ENCODE results near the gene VIPR2.

Gene VIPR2

DNA sequence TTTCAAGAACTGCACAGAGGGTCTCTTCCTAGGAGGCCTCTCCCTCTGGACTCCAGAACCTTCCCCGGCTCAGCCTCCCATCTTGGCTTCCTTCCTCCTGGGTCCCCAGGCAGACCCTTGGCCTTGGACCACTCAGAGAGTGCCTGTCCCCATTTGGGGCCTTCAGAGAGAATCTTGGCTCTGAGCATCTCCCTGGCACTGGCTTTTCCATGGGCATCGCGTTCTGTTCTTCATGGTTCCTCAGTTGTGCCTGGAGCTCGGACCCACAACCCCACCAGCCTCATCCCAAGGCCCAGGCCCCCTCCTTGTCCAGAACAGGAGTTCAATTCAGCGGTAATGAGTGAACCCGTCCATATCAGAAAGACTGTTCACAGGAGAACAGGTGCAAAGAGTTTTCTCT, 73.4 kb downstream of the VIPR2 start:
- DNase-seq (ENCODE audit: low spot score), result no peak
- ChIA-PET CTCF (no interaction called here), POLR2A (ENCODE audit: low non-redundant PET) (no interaction called here)
- no peak overlapping the region for H3K27ac ChIP-seq
- TF ChIP-seq, protein P1, sequence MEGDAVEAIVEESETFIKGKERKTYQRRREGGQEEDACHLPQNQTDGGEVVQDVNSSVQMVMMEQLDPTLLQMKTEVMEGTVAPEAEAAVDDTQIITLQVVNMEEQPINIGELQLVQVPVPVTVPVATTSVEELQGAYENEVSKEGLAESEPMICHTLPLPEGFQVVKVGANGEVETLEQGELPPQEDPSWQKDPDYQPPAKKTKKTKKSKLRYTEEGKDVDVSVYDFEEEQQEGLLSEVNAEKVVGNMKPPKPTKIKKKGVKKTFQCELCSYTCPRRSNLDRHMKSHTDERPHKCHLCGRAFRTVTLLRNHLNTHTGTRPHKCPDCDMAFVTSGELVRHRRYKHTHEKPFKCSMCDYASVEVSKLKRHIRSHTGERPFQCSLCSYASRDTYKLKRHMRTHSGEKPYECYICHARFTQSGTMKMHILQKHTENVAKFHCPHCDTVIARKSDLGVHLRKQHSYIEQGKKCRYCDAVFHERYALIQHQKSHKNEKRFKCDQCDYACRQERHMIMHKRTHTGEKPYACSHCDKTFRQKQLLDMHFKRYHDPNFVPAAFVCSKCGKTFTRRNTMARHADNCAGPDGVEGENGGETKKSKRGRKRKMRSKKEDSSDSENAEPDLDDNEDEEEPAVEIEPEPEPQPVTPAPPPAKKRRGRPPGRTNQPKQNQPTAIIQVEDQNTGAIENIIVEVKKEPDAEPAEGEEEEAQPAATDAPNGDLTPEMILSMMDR (conservative IDR thresholded peaks at IDR 0.05; ENCODE audit: low read depth), result no peak

- no peak for DNase-seq (ENCODE audit: low spot score)
- TF ChIP-seq, protein P1 (conservative IDR thresholded peaks at IDR 0.05; ENCODE audit: low read depth), result no peak
- ChIA-PET POLR2A (ENCODE audit: low non-redundant PET) (no interaction called here), CTCF (no interaction called here)
- H3K27ac ChIP-seq, result no peak overlapping the region
Measured at GRCh38 chr7:159070431-159071148, 74.1 kb downstream of the VIPR2 start.

DNA sequence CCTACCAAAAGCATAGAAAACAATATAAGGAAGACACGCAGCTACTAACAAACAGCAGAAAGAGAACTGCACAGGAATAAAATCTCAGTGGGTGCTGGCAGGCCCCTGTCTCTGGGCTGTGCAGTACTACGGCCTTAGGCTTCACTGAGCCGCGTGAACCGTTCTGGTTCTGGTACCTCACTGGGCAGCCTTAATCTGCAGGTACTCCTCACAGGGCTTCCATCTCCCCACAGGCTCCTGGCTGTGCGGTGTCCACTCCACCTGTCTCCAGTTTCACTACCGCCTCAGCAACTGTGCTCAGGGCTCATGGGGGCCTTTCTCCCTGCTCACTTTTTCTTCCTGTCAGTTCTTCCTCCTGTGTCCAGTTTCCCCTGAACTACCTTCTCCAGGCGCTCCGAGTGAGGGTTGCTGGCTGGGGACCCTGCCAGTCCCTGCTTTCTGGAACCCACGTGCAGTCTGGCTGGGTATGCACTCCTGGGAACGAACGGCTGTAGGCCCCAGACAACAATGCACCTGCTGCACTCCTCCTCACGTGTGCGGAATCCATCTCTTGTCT, 75.7 kb downstream of the VIPR2 start:
- POLR2A ChIA-PET (ENCODE audit: low non-redundant PET), result no interaction called here
- no peak overlapping the region for H3K27ac ChIP-seq

GRCh38 chr7:159068488-159068811, 76.2 kb downstream of the VIPR2 start:
- POLR2A ChIA-PET (ENCODE audit: low non-redundant PET), result no interaction called here
- H3K27ac ChIP-seq, result no peak overlapping the region
- TF ChIP-seq, protein P1 (conservative IDR thresholded peaks at IDR 0.05; ENCODE audit: low read depth), result no peak
- no peak for DNase-seq (ENCODE audit: low spot score)
- CTCF ChIA-PET, result no interaction called here

More for the DNA sequence above, 75.7 kb downstream of the VIPR2 start:
- no peak for DNase-seq (ENCODE audit: low spot score)
- TF ChIP-seq, protein P1 (conservative IDR thresholded peaks at IDR 0.05; ENCODE audit: low read depth), result no peak
- CTCF ChIA-PET, result no interaction called here

- POLR2A ChIA-PET (ENCODE audit: low non-redundant PET), result no interaction called here
- no peak overlapping the region for H3K27ac ChIP-seq
- CTCF ChIA-PET, result no interaction called here
- TF ChIP-seq, protein P1 (conservative IDR thresholded peaks at IDR 0.05; ENCODE audit: low read depth), result no peak
- no peak for DNase-seq (ENCODE audit: low spot score)
Measured at GRCh38 chr7:159067576-159068487, 76.8 kb downstream of the VIPR2 start.

DNA sequence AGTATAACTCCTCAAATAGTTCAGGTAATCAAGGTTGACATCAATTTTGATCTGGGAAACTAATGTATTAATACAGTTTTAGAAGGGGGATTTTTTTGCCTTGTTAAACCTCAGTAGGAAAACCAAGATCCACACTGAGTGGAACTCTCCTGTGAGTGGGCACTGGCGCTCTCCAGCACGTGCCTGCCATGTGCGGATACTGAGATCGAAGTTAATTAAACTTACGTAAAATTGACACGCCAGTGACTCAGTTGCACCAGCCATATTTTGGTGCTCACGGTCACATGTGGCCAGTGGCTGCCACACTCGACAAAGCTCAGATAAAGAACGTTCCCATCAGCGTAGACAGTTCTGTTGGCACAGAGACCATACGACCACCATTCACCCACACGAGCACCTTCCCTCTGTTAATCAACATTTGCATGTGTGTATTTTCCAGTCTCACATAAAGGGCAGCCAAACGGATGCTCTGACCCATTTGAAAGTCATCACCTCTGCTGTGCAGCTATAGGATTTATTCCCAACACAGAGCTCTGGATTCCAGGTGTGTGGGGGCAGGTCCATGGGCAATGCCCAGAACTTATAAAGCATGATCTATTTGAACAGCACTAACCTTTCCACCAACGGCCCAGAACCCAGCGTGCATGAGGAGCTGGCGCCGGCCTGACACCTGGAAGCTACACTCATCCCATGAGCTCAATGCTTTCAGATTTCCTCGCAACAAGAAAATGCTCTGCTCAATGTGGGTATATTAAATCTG, 77.7 kb downstream of the VIPR2 start:
- DNase-seq (ENCODE audit: low spot score), result no peak
- ChIA-PET POLR2A (ENCODE audit: low non-redundant PET) (no interaction called here), CTCF (no interaction called here)
- no peak overlapping the region for H3K27ac ChIP-seq
- TF ChIP-seq, protein P1 (conservative IDR thresholded peaks at IDR 0.05; ENCODE audit: low read depth), result no peak
